ENCODE results near the gene TRIM33. TPM values are rescaled to one million over a fixed set of nuclear protein-coding genes. Genes with fewer than 3 reads are reported as not detected.
A peak's percentile ranks its signal among the peaks of the same experiment; 100 is the strongest.

The TRIM33 gene
- total RNA-seq, 1 donor from 2014 or later = 37.3 TPM

DNA sequence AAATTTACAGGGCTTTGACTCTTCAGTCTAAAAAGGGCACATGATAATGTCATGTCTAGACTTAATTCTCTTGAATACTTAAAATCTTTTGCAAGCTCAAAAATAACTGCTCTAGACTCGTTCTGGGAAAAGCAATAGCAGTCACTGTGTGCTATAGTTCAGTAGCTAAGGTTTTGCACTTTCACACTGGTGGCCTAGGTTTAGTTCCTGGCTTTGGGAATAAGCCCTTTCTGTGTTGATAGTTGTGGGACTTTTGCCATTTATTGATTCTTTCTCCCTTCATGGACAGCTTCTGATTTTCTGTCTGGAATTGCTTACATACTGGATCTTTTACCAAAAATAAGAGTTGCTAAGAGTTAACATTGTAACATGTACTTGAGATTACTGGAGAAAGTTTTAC lies 151.2 kb downstream of the TRIM33 start:
- DNase-seq (no peak), ATAC-seq (no peak)
- H3K27me3 ChIP-seq = no peaks in the 10 kb centered on the region
- intact Hi-C loops (cut with DNase I) = no loop called here
- H3K36me3 ChIP-seq = no peaks in the 10 kb centered on the region
- H3K4me1 ChIP-seq = no peaks in the 10 kb centered on the region
- TF ChIP-seq, protein P1, sequence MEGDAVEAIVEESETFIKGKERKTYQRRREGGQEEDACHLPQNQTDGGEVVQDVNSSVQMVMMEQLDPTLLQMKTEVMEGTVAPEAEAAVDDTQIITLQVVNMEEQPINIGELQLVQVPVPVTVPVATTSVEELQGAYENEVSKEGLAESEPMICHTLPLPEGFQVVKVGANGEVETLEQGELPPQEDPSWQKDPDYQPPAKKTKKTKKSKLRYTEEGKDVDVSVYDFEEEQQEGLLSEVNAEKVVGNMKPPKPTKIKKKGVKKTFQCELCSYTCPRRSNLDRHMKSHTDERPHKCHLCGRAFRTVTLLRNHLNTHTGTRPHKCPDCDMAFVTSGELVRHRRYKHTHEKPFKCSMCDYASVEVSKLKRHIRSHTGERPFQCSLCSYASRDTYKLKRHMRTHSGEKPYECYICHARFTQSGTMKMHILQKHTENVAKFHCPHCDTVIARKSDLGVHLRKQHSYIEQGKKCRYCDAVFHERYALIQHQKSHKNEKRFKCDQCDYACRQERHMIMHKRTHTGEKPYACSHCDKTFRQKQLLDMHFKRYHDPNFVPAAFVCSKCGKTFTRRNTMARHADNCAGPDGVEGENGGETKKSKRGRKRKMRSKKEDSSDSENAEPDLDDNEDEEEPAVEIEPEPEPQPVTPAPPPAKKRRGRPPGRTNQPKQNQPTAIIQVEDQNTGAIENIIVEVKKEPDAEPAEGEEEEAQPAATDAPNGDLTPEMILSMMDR (IDR thresholded peaks at IDR 0.05) = no peak
- peaks cover 6% of the 10 kb centered on the region for H3K9me3 ChIP-seq
- no peak overlapping the region for H3K27ac ChIP-seq
- no peak overlapping the region for H3K4me3 ChIP-seq

DNA sequence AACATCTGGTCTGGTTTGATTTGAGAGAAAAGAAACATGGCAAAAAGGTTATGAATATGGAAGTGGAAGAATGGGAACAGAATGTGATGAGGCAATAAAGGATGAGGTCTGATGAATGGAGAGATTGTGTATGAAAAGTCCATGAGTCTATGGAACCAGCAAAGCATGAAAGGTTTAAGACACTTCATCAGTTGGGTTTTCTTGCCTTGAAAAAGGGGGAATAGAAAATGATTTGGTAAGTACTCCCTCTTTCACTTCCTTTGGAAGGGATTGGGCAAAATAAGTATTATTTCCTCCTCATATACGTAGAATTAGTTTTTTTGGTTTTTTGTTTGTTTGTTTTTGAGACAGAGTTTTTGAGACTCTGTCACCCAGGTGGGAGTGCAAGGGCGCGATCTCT lies 155.8 kb downstream of the TRIM33 start:
- Histone ChIP-seq H3K9me3 (no peaks in the 10 kb centered on the region), H3K27ac (no peak overlapping the region), H3K4me1 (peaks cover 3% of the 10 kb centered on the region), H3K27me3 (no peaks in the 10 kb centered on the region), H3K36me3 (no peaks in the 10 kb centered on the region), H3K4me3 (no peak overlapping the region)
- TF ChIP-seq, protein P1 (IDR thresholded peaks at IDR 0.05) = no peak
- intact Hi-C loops (cut with DNase I) = no loop called here
- ATAC-seq (no peak), DNase-seq (no peak)

DNA sequence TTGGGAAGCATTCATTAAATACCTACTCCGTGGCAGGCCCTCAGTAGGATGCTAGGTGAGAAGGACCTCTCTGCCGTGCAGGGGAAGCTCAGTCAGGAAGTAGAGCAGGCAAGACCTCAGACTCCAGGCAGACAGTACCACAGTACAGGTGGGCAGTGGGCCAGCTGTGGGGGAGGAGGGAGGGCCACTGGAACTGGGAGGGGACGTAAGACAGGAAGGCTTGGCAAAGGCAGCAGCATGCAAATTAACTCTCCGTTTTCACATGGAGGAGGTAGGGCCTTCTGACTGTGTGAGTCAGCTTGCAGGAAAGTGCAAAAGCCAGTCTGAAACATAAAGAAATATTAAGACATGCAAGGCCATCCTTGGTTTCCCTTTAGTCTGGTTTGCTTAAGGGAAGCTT lies 157.7 kb downstream of the TRIM33 start:
- H3K9me3 ChIP-seq = no peaks in the 10 kb centered on the region
- TF ChIP-seq, protein P1 (IDR thresholded peaks at IDR 0.05) = no peak
- H3K4me1 ChIP-seq = peaks cover 3% of the 10 kb centered on the region
- H3K27me3 ChIP-seq = no peaks in the 10 kb centered on the region
- H3K4me3 ChIP-seq = no peak overlapping the region
- intact Hi-C loops (cut with DNase I) = no loop called here
- ATAC-seq (peak; percentile 69), DNase-seq (peak; percentile 71)
- H3K27ac ChIP-seq = no peak overlapping the region
- H3K36me3 ChIP-seq = no peaks in the 10 kb centered on the region

DNA sequence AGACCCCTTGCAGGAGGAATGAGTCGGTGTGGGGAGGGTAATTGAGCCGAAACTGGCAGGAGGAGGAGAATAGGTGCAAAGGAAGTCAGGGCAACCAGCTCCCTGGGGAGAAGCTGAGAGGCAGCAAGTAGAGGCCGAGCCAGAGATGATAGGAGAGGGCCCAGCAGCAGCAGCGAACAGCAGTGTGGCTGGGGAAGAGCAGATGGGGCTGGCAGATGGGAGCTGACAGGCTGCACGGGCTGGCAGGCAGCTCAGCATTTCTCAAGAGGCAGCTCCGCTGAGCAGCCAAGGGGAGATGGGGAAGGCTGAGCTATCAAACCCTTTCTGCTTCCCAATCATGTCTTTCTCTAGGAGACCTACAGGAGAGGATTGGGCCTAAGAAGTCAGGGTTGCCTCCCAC lies 158.2 kb downstream of the TRIM33 start:
- Histone ChIP-seq H3K9me3 (no peaks in the 10 kb centered on the region), H3K27me3 (no peaks in the 10 kb centered on the region), H3K36me3 (no peaks in the 10 kb centered on the region), H3K4me1 (peaks cover 3% of the 10 kb centered on the region), H3K4me3 (no peak overlapping the region), H3K27ac (no peak overlapping the region)
- ATAC-seq = peak; percentile 36
- intact Hi-C loops (cut with DNase I) = no loop called here
- no peak for DNase-seq
- TF ChIP-seq, protein P1 (IDR thresholded peaks at IDR 0.05) = no peak

DNA sequence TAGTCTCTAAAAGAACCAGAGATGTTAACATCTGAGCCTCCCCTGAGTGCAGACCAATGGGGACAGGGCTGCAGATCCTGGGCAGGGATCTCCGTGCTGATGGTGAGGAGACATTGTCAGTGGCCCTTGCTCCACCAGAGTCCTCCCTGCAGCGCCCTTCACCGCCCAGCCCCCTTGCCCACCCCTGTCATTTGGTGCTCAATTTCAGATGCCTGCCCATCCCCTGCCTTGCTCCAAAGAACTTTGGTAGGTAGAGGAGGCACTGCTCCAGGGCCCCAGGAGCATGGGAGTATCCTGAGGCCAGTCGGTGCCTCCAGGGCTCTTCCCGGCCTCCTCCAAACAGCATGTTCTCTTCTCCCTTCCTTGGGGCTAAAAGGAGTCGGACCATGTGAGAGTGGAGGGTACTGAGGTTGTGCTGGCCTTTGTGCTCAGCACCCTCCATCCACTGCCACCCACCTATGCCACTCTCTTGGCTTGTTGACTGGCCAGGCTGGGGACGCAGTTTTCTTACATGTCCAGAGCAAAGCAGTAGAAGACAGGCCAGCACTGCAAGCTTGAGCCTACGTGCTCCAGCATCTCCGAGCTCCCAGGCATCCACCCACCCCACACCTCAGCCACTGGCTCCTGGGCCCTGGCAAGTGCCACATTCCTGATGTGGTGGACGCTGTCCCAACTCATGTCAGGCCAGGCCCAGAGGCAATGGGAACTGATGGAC lies 160.1 kb downstream of the TRIM33 start:
- no peak overlapping the region for H3K27ac ChIP-seq
- TF ChIP-seq, protein P1 (IDR thresholded peaks at IDR 0.05) = no peak
- peaks cover 6% of the 10 kb centered on the region for H3K4me1 ChIP-seq
- intact Hi-C loops (cut with DNase I) = no loop called here
- no peaks in the 10 kb centered on the region for H3K9me3 ChIP-seq
- H3K4me3 ChIP-seq = no peak overlapping the region
- H3K36me3 ChIP-seq = no peaks in the 10 kb centered on the region
- no peak for DNase-seq
- ATAC-seq = no peak
- no peaks in the 10 kb centered on the region for H3K27me3 ChIP-seq

All from upper lobe of right lung (tissue), 1 donor.